Mammary epithelial cell (primary cell): ENCODE data around the gene HSPA1L.

ENCODE experiments used
- EZH2 ChIP-seq: IDR thresholded peaks from 2 replicates; pipeline ENCODE4 v1.6.1; 2012; ENCODE audit warnings: low read length, inconsistent platforms, borderline replicate concordance
- TF ChIP-seq, protein P1 (sequence below), 2 donors: IDR thresholded peaks in 1 of 2; conservative IDR thresholded peaks in 1 of 2; 2 replicates each; pipeline ENCODE4 v1.5.1; 2011 to 2012; ENCODE audit warnings: inconsistent platforms in 2 of 2, low read length in 2 of 2, mild to moderate bottlenecking in 2 of 2, control low read depth in 1 of 2, low read depth in 1 of 2; ENCODE audit not compliant: insufficient read depth in 1 of 2; ENCODE audit errors: extremely low read depth in 1 of 2

DNA sequence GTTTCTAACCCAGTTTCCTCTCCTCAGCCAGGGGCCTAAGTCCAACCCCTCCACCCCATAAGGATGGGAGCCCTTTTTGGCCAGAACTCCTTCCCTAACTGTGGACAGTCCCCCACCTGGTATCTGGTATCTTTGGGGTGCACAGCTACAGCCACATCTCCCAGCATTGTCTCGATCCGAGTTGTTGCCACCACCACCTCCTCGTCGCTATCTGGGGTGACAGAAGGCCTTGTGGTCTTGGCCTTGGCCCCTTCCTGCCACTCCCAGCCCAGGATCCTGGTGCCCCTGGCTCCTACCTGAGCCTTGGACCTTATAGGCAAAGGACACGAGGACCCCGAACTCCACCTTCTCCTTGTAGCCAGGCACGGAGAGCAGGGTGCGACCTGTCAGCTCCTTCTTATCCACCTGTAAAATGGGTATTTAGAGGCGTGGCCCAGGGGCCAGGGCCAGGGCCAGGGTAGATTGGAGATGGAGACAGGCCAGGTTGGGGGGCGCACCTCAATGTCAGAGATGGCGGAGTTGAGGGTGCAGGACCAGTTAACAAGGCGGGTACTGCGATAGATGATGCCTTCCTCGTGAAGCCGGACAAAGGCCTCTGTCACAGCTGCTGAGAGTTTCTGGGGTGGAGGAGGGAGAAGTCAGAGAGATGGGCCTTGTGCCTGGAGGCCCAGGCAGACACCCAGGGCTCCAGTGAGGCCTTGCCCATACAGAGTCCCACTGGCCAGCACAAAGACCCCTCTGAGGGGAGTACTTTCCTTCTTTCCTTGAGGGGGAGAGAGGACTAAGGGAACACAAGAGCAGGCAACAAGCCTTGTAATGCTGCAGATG lies 30.8 kb downstream of the HSPA1L start:
- TF ChIP-seq, protein P1, sequence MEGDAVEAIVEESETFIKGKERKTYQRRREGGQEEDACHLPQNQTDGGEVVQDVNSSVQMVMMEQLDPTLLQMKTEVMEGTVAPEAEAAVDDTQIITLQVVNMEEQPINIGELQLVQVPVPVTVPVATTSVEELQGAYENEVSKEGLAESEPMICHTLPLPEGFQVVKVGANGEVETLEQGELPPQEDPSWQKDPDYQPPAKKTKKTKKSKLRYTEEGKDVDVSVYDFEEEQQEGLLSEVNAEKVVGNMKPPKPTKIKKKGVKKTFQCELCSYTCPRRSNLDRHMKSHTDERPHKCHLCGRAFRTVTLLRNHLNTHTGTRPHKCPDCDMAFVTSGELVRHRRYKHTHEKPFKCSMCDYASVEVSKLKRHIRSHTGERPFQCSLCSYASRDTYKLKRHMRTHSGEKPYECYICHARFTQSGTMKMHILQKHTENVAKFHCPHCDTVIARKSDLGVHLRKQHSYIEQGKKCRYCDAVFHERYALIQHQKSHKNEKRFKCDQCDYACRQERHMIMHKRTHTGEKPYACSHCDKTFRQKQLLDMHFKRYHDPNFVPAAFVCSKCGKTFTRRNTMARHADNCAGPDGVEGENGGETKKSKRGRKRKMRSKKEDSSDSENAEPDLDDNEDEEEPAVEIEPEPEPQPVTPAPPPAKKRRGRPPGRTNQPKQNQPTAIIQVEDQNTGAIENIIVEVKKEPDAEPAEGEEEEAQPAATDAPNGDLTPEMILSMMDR (conservative IDR thresholded peaks at IDR 0.05 in 1 of 2, IDR thresholded peaks at IDR 0.05 in 1 of 2; ENCODE audit: extremely low read depth in 1 of 2, insufficient read depth in 1 of 2, low read depth in 1 of 2, low read length in 2 of 2) = no peak
- TF ChIP-seq EZH2 = no peak
